NCI-H1092 treated with DMSO at 0.1 percent for 48 hours (cell line): Measurements from ENCODE around the gene ZBTB4.

Experiments
- DNase-seq: peaks from one replicate; lab custom pipeline; 2025; lab: John Stamatoyannopoulos, UW

Gene ZBTB4, protein sequence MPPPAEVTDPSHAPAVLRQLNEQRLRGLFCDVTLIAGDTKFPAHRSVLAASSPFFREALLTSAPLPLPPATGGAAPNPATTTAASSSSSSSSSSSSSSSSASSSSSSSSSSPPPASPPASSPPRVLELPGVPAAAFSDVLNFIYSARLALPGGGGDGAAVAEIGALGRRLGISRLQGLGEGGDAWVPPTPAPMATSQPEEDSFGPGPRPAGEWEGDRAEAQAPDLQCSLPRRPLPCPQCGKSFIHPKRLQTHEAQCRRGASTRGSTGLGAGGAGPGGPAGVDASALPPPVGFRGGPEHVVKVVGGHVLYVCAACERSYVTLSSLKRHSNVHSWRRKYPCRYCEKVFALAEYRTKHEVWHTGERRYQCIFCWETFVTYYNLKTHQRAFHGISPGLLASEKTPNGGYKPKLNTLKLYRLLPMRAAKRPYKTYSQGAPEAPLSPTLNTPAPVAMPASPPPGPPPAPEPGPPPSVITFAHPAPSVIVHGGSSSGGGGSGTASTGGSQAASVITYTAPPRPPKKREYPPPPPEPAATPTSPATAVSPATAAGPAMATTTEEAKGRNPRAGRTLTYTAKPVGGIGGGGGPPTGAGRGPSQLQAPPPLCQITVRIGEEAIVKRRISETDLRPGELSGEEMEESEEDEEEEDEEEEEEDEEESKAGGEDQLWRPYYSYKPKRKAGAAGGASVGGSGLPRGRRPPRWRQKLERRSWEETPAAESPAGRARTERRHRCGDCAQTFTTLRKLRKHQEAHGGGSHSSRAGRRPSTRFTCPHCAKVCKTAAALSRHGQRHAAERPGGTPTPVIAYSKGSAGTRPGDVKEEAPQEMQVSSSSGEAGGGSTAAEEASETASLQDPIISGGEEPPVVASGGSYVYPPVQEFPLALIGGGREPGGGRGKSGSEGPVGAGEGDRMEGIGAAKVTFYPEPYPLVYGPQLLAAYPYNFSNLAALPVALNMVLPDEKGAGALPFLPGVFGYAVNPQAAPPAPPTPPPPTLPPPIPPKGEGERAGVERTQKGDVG

DNA sequence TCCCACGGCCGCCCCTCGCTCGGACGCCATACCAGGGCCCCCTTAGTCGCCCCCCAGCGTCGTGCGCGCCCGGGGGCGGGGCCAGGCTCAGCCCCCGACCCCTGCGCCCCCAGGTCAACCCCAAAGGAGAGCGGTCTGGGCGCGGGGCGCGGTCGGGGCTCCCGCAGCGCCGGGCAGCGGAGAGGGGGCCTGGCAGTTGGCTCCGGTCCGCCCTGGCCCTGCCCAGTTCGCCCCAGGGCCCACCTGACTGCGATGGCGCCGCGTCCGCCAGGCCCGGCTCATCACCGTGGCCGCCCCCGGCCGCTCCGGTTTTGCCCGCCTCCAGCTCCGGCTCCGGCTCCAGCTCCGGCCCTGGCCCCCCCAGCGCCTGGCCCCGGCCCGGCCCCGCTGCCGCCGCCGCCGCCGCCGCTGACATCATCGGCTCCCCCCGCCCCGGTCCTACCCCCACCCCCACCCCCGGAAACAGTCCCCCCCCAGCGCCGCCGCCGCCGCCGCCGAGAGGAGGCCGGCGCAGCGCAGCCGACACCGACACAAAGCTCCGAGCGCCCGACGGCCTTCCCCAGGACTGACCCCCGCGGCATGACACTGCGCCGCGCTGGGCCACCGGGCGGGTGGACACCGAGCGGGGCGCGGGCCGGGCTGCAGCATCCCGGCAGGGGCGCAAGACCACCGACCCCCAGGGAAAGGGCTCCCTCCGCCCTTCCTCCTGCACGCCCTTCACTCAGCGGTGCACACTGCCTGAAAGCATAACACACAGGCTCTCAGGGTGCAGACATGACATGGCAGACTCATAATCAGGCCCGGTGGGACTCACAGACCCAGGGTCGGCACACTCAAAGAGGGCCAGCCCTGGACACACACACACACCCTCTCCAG is at the start of gene ZBTB4:
Gene ZBTB4 (minus strand): TSS at position 419 of the 876 bp plus-strand sequence. CDS start 12,830 bp downstream, outside the sequence.
- peak; percentile 31 for DNase-seq

DNA sequence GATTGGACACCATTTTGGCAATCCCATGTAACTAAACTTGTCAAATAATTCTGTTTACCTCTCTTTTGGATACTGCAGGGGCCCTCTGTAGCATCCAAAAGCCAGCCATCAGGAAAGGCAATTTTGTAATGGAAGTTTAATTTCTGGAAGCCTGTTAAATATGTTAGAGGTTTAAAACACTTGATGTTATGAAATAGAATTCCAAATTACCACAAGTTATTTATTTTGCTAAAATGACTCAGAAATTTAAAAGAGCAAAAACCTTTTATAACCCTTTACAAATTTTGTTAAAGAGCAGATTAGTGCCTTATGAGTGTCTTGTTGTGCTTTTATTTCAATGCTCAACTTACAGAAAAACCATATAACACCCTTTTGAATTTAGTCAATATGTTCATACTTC is 49.4 kb upstream of the ZBTB4 start:
- no peak for DNase-seq

DNA sequence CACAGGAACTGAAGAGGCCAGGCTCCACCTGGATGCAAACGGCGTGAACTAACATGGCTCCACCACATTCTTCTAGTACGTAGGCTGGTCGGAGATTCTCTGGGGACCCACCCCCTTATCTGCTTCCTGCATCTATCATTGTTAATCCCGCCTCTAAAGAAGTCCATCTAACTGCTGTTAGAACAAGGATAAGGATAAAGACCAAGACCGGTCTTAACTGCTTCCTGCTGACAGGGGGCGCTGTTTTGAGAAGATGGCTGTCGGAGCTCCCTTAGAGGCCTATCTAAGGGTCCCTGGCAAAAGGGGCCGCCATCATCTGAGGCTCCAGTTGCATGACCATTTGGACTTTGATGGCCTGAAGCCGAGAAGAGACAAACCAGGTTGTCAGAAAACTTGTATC is 43.6 kb upstream of the ZBTB4 start:
- DNase-seq = no peak

DNA sequence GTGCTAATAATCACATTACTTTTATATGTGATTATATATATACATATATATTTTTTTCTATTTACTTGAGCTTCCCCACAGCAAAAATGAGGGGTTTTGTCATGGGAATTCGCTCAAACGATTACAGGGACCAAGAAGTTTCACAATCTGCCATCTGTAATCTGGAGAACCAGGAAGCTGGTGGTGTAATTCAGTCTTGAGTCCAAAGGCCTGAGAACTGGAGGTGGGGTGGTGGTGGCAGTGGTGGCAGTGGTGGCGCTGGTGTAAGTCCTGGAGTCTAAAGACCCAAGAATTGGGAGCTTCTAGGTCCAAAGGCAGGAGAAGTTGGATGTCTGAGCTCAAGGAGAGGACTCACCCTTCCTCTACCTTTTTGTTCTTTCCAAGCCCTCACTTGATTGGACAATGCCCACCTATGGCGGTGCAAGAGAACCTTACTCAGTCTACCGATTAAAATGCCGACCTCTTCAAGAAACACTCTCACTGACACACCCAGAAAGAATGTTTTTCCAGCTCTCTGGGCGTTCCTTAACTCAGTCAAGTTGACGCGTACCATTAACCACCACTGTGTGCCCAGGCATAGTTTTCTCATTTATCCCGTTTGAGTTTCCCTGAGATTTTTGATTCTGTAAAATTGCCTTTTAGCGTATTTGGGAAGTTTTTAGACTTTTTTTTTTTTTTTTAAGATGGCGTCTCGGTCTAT is 36.6 kb upstream of the ZBTB4 start:
- DNase-seq = no peak

DNA sequence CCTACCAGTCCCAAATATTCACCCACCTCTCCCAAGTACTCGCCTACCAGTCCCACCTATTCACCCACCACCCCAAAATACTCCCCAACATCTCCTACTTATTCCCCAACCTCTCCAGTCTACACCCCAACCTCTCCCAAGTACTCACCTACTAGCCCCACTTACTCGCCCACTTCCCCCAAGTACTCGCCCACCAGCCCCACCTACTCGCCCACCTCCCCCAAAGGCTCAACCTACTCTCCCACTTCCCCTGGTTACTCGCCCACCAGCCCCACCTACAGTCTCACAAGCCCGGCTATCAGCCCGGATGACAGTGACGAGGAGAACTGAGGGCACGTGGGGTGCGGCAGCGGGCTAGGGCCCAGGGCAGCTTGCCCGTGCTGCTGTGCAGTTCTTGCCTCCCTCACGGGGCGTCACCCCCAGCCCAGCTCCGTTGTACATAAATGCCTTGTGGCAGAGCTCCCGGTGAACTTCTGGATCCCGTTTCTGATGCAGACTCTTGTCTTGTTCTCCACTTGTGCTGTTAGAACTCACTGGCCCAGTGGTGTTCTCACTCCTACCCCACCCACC is 34.5 kb upstream of the ZBTB4 start:
- no peak for DNase-seq

DNA sequence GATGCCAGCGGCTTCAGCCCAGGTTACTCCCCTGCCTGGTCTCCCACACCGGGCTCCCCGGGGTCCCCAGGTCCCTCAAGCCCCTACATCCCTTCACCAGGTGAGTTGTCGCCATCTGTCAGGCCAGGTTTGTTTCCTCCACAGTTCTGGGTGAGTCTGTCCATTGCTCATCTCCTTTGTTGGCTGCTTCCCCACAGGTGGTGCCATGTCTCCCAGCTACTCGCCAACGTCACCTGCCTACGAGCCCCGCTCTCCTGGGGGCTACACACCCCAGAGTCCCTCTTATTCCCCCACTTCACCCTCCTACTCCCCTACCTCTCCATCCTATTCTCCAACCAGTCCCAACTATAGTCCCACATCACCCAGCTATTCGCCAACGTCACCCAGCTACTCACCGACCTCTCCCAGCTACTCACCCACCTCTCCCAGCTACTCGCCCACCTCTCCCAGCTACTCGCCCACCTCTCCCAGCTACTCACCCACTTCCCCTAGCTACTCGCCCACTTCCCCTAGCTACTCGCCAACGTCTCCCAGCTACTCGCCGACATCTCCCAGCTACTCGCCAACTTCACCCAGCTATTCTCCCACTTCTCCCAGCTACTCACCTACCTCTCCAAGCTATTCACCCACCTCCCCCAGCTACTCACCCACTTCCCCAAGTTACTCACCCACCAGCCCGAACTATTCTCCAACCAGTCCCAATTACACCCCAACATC is 33.6 kb upstream of the ZBTB4 start:
- DNase-seq = no peak

DNA sequence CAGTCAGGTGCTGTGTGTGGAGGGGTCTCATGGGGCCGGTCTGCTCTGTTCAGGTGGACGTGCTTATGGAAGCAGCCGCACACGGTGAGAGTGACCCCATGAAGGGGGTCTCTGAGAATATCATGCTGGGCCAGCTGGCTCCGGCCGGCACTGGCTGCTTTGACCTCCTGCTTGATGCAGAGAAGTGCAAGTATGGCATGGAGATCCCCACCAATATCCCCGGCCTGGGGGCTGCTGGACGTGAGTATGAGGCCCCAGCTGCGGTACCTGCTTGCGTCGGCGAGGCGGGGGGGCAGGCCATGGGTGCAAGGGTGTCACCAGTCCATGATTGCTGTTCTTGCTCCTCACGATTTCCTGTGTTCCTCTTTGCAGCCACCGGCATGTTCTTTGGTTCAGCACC is 32.7 kb upstream of the ZBTB4 start:
- no peak for DNase-seq

DNA sequence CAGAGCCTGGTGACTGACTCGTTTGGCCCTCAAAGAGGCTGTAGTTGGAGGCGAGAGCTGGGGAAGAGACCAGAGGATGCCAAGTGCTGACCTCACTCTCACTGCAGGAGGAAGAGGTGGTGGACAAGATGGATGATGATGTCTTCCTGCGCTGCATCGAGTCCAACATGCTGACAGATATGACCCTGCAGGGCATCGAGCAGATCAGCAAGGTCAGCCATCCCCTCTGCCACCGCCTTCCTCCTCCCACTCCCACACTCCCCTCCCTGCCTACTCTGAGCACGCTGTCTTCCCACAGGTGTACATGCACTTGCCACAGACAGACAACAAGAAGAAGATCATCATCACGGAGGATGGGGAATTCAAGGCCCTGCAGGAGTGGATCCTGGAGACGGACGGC is 31.7 kb upstream of the ZBTB4 start:
- no peak for DNase-seq

DNA sequence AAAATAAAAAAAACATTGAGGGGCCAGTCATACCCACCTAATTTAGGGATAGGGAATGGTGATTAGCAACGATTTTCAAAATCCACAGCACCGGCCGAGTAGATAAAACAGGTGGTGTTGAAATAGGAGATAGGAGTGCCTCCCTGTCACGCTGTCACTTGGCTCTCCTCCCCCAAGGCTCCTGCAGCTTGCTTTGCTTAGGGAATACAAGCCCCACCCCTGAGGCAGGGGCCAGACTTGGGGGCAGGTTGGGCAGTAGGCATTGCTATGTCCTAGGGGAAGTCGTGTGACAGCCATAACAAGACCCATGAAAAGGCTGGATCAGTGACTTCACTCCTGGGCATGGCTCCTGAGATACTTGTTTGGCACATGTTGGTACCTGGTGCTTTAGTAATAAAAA is 30.5 kb upstream of the ZBTB4 start:
- no peak for DNase-seq

DNA sequence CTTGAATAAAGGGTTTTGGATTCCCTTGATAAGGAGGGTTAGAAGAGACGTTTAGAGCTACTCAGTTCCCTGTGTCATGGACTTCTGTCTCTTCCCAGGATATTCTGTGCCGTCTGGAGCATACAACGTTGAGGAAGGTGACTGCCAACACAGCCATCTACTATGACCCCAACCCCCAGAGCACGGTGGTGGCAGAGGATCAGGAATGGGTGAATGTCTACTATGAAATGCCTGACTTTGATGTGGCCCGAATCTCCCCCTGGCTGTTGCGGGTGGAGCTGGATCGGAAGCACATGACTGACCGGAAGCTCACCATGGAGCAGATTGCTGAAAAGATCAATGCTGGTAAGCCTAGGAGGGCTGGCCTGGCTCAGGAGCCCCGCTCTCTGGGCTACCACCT is 29.4 kb upstream of the ZBTB4 start:
- DNase-seq = no peak

DNA sequence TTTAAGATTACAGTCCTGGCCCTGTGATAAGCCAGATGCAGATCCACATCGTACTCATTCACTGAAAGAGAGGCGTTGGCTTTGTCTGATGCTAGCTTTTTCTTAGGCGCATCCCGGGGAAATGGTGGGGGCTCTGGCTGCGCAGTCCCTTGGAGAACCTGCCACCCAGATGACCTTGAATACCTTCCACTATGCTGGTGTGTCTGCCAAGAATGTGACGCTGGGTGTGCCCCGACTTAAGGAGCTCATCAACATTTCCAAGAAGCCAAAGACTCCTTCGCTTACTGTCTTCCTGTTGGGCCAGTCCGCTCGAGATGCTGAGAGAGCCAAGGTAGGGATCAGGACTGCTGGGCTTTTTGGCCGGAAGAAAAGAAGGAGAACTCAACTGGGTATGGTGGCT is 28.7 kb upstream of the ZBTB4 start:
- no peak for DNase-seq

DNA sequence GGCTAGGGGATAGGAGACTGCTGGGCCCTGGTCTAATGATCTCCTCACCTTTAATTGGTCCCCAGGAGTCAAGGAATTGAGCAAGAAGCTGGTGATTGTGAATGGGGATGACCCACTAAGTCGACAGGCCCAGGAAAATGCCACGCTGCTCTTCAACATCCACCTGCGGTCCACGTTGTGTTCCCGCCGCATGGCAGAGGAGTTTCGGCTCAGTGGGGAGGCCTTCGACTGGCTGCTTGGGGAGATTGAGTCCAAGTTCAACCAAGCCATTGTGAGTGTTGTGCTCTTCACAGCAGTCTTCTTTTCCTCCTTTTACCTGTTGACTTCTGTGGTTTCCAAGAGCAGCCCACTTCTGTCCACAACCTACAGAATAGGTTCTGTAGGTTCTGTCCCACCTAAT is 24.1 kb upstream of the ZBTB4 start:
- no peak for DNase-seq

DNA sequence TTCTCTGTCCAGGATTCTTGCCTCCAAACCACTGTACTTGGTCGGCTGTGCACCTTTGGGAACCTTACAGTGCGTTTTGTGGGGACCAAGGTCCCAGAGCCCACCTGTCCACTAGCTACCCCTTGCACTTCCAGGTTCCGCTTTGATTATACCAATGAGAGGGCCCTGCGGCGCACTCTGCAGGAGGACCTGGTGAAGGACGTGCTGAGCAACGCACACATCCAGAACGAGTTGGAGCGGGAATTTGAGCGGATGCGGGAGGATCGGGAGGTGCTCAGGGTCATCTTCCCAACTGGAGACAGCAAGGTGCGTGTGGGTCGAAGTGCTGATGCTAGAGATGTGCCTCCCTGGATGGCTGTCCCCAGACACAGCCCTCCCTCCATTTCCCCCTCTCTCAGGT is 23.6 kb upstream of the ZBTB4 start:
- DNase-seq = no peak

DNA sequence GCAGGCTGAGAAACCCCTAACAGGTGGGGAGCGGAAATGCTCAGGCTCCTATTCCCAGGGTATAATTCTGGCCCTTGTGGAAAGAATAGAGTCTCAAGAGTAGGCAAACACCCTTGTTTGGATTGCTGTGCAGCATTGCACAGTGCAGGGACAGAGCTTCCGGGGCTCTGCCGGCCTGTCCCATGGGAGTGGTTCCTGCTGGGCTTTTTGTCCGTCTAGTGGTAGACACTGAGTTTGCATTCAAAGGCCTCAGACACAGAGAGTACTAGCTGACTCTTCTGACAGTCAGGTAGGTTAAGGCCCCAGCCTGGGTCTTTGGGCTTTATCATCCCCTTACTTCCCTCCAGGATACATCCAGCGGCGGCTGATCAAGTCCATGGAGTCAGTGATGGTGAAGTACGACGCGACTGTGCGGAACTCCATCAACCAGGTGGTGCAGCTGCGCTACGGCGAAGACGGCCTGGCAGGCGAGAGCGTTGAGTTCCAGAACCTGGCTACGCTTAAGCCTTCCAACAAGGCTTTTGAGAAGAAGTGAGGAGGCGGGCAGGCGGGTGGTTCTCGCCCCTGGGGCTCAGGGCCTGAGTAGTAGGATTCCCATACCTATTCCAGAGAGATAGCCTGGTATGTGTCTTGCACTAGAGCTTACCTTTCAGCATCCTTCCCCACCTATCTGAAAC is 22.9 kb upstream of the ZBTB4 start:
- no peak for DNase-seq

DNA sequence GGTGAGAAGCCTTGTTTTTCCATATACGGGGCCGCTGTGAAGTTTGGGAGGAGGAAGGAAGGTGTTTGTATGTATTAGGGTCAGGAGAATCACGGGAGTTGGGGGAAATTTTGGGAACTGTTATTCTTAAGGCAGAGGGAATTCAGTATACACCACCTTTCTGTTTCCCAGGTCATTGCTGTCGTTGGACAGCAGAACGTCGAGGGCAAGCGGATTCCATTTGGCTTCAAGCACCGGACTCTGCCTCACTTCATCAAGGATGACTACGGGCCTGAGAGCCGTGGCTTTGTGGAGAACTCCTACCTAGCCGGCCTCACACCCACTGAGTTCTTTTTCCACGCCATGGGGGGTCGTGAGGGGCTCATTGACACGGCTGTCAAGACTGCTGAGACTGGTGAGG is 22.3 kb upstream of the ZBTB4 start:
- no peak for DNase-seq

DNA sequence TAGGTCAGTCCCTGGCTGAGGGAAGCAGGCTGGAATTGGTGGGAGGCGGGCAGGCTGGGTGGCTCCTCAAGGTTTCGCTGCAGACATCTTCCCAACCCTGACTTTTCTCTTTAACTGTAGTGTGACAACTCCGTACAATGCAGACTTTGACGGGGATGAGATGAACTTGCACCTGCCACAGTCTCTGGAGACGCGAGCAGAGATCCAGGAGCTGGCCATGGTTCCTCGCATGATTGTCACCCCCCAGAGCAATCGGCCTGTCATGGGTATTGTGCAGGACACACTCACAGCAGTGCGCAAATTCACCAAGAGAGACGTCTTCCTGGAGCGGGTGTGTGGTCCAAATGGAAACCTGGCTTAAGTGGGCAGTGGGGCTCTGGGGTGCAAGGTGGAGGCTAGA is 19.7 kb upstream of the ZBTB4 start:
- no peak for DNase-seq

DNA sequence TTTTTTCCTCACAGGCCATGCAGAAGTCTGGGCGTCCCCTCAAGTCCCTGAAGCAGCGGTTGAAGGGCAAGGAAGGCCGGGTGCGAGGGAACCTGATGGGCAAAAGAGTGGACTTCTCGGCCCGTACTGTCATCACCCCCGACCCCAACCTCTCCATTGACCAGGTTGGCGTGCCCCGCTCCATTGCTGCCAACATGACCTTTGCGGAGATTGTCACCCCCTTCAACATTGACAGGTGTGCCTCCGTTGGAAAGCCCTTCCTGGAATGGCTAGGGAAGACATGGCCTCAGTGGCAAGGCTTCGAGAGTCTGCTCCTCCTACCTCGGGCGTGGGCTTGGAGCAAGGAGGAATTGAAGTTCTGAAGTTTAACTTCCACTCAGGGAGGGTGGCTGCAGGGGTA is 18.2 kb upstream of the ZBTB4 start:
- DNase-seq = no peak

DNA sequence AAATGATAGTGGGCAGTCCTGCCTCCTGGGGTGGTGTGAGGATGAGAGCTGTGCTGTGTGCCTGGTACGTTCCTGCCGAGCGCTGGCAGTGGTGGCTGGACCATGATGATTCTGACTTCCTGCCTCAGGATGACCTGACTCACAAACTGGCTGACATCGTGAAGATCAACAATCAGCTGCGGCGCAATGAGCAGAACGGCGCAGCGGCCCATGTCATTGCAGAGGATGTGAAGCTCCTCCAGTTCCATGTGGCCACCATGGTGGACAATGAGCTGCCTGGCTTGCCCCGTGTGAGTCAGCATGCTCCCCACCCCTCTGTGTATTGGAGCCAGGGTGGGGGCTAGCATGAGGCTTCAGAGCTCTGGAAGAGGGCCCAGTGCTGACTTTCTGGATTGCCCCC is 17.8 kb upstream of the ZBTB4 start:
- DNase-seq = no peak

DNA sequence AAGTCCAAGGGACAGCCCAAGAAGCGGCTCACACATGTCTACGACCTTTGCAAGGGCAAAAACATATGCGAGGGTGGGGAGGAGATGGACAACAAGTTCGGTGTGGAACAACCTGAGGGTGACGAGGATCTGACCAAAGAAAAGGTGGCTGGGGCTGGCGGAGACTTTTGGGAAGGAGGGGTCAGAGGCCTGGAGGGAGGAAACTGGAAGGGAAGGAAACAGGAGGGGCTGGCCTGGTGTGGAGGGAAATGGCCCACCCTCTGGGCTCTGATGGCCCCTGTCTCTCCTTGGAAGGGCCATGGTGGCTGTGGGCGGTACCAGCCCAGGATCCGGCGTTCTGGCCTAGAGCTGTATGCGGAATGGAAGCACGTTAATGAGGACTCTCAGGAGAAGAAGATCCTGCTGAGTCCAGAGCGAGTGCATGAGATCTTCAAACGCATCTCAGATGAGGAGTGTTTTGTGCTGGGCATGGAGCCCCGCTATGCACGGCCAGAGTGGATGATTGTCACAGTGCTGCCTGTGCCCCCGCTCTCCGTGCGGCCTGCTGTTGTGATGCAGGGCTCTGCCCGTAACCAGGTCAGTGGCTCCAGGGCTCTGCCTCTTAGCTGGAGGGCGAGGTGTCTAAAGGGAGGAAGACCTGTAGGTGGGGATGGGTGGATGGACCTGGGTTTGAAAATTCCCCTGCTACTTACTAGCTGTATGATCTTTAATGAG is 17.2 kb upstream of the ZBTB4 start:
- DNase-seq = no peak
